ENCODE results near the gene AIG1.
"Not testable (repeated sequence)": the region's sequence is repeated elsewhere in the genome, so short reads cannot be mapped to it uniquely, and the experiment has no call there.

The AIG1 gene

DNA sequence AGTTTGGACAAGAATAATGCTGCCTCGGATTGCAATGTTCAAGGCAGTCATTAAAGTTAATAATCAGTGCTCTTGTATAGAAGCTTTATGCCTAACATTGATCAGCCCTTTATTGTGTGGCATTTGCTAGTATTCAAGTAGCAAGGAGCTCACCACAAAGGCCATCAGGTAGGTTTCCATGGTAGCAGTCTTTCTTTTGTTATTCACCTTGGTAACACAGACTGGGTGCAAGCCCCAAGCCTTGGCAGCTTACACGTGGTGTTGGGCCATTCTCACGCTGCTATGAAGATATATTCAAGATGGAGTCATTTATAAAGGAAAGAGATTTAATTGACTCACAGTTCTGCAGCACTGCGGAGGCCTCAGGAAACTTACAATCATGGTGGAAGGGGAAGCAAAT is 240.5 kb downstream of the AIG1 start:
- Histone ChIP-seq H3K4me1 (ENCODE audit: control insufficient read depth, insufficient read depth, low read length) (no peaks in the 10 kb centered on the region), H3K9me3 (ENCODE audit: control insufficient read depth, insufficient read depth, low read length) (no peaks in the 10 kb centered on the region)
- no CpG with 5 or more reads among the region's 4 CpGs for WGBS (ENCODE audit: insufficient coverage, insufficient read length)

DNA sequence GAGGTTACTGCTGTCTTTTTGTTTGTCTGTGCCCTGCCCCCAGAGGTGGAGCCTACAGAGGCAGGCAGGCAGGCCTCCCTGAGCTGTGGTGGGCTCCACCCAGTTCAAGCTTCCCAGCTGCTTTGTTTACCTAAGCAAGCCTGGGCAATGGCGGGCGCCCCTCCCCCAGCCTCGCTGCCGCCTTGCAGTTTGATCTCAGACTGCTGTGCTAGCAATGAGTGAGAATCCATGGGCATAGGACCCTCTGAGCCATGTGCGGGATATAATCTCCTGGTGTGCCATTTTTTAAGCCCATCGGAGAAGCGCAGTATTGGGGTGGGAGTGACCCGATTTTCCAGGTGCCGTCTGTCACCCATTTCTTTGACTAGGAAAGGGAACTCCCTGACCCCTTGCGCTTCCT is 247.1 kb downstream of the AIG1 start:
- H3K27ac ChIP-seq (ENCODE audit: low read length); H3K27me3 ChIP-seq (ENCODE audit: control insufficient read depth, insufficient read depth, low read length); H3K4me1 ChIP-seq (ENCODE audit: control insufficient read depth, insufficient read depth, low read length); H3K4me3 ChIP-seq (ENCODE audit: low read length); H3K9me3 ChIP-seq (ENCODE audit: control insufficient read depth, insufficient read depth, low read length); DNase-seq (ENCODE audit: low read depth, low spot score); H3K36me3 ChIP-seq (ENCODE audit: control insufficient read depth, insufficient read depth, low read length): not testable (repeated sequence)
- WGBS (ENCODE audit: insufficient coverage, insufficient read length) = no CpG with 5 or more reads among the region's 10 CpGs

More for the DNA sequence above, 240.5 kb downstream of the AIG1 start:
- DNase-seq (ENCODE audit: low read depth, low spot score) = no peak
- Histone ChIP-seq H3K4me3 (ENCODE audit: low read length) (no peak overlapping the region), H3K36me3 (ENCODE audit: control insufficient read depth, insufficient read depth, low read length) (no peaks in the 10 kb centered on the region), H3K27me3 (ENCODE audit: control insufficient read depth, insufficient read depth, low read length) (no peaks in the 10 kb centered on the region), H3K27ac (ENCODE audit: low read length) (no peak overlapping the region)

DNA sequence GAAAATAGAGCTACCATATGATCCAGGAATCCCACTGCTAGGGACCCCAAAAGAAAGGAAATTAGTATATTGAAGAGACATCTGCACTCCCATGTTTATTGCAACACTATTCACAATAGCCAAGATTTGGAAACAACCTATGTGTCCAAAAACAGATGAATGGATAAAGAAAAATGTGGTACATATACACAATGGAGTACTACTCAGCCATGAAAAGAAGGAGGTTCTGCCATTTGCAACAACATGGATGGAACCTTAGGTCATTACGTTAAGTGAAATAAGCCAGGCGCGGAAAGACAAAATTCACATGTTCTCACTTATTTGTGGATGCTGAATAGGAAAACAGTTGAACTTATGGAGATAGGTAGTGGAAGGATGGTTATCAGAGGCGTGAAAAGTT is 252.5 kb downstream of the AIG1 start:
- WGBS (ENCODE audit: insufficient coverage, insufficient read length) = 100% methylated on average over 1 of the region's 4 CpGs
- DNase-seq (ENCODE audit: low read depth, low spot score) = no peak
- no peaks in the 10 kb centered on the region for H3K4me1 ChIP-seq (ENCODE audit: control insufficient read depth, insufficient read depth, low read length)
- no peaks in the 10 kb centered on the region for H3K27me3 ChIP-seq (ENCODE audit: control insufficient read depth, insufficient read depth, low read length)
- no peaks in the 10 kb centered on the region for H3K36me3 ChIP-seq (ENCODE audit: control insufficient read depth, insufficient read depth, low read length)
- no peaks in the 10 kb centered on the region for H3K9me3 ChIP-seq (ENCODE audit: control insufficient read depth, insufficient read depth, low read length)
- H3K27ac ChIP-seq (ENCODE audit: low read length) = no peak overlapping the region
- H3K4me3 ChIP-seq (ENCODE audit: low read length) = no peak overlapping the region

DNA sequence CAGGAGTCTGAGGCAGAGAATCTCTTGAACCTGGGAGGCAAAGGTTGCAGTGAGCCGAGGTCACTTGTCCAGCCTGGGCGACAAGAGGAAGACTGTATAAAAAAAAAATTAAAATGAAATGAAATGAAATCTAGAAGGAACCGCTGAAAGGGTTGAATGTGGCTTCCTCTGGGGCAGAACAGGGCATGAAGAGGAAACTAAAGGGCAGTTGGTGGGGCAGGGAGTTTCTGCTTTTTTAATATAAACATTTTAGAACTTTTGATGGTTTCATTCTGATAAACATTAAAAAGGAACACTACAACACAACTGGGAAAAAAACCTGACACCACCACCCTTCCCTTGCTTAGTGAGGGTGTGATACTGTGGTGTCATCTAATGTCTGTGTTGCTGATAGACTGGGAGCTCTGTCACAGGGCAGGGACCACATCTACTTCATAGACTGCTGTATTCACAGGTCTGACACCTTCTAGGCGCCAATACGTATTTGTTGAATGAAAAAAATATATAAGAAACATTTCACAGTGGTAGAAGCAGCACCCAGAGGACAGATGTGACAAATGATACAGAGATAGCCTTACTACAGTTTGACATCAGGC is 260.9 kb downstream of the AIG1 start:
- no CpG with 5 or more reads among the region's 5 CpGs for WGBS (ENCODE audit: insufficient coverage, insufficient read length)
- H3K27ac ChIP-seq (ENCODE audit: low read length) = no peak overlapping the region
- no peak for DNase-seq (ENCODE audit: low read depth, low spot score)

GRCh38 chr6:143322386-143322785 is 261.7 kb downstream of the AIG1 start:
- WGBS (ENCODE audit: insufficient coverage, insufficient read length) = no CpG with 5 or more reads among the region's 4 CpGs
- no peaks in the 10 kb centered on the region for H3K9me3 ChIP-seq (ENCODE audit: control insufficient read depth, insufficient read depth, low read length)

More for the DNA sequence above, 260.9 kb downstream of the AIG1 start:
- H3K27me3 ChIP-seq (ENCODE audit: control insufficient read depth, insufficient read depth, low read length) = no peaks in the 10 kb centered on the region
- no peak overlapping the region for H3K4me3 ChIP-seq (ENCODE audit: low read length)
- no peaks in the 10 kb centered on the region for H3K4me1 ChIP-seq (ENCODE audit: control insufficient read depth, insufficient read depth, low read length)
- H3K9me3 ChIP-seq (ENCODE audit: control insufficient read depth, insufficient read depth, low read length) = no peaks in the 10 kb centered on the region
- no peaks in the 10 kb centered on the region for H3K36me3 ChIP-seq (ENCODE audit: control insufficient read depth, insufficient read depth, low read length)

GRCh38 chr6:143323729-143324470 is 263.2 kb downstream of the AIG1 start:
- no CpG with 5 or more reads among the region's 3 CpGs for WGBS (ENCODE audit: insufficient coverage, insufficient read length)
- no peak overlapping the region for H3K4me3 ChIP-seq (ENCODE audit: low read length)
- no peak overlapping the region for H3K27ac ChIP-seq (ENCODE audit: low read length)
- no peaks in the 10 kb centered on the region for H3K4me1 ChIP-seq (ENCODE audit: control insufficient read depth, insufficient read depth, low read length)
- no peaks in the 10 kb centered on the region for H3K36me3 ChIP-seq (ENCODE audit: control insufficient read depth, insufficient read depth, low read length)
- H3K27me3 ChIP-seq (ENCODE audit: control insufficient read depth, insufficient read depth, low read length) = no peaks in the 10 kb centered on the region
- H3K9me3 ChIP-seq (ENCODE audit: control insufficient read depth, insufficient read depth, low read length) = no peaks in the 10 kb centered on the region
- DNase-seq (ENCODE audit: low read depth, low spot score) = no peak

More at GRCh38 chr6:143322386-143322785, 261.7 kb downstream of the AIG1 start:
- Histone ChIP-seq H3K4me3 (ENCODE audit: low read length) (no peak overlapping the region), H3K27me3 (ENCODE audit: control insufficient read depth, insufficient read depth, low read length) (no peaks in the 10 kb centered on the region), H3K27ac (ENCODE audit: low read length) (no peak overlapping the region), H3K36me3 (ENCODE audit: control insufficient read depth, insufficient read depth, low read length) (no peaks in the 10 kb centered on the region), H3K4me1 (ENCODE audit: control insufficient read depth, insufficient read depth, low read length) (no peaks in the 10 kb centered on the region)
- no peak for DNase-seq (ENCODE audit: low read depth, low spot score)

GRCh38 chr6:143325379-143326140 is 264.9 kb downstream of the AIG1 start:
- H3K4me1 ChIP-seq (ENCODE audit: control insufficient read depth, insufficient read depth, low read length) = no peaks in the 10 kb centered on the region
- no peak for DNase-seq (ENCODE audit: low read depth, low spot score)
- H3K36me3 ChIP-seq (ENCODE audit: control insufficient read depth, insufficient read depth, low read length) = no peaks in the 10 kb centered on the region
- no peaks in the 10 kb centered on the region for H3K27me3 ChIP-seq (ENCODE audit: control insufficient read depth, insufficient read depth, low read length)
- no peak overlapping the region for H3K4me3 ChIP-seq (ENCODE audit: low read length)
- WGBS (ENCODE audit: insufficient coverage, insufficient read length) = no CpG with 5 or more reads among the region's 1 CpG
- H3K27ac ChIP-seq (ENCODE audit: low read length) = no peak overlapping the region
- no peaks in the 10 kb centered on the region for H3K9me3 ChIP-seq (ENCODE audit: control insufficient read depth, insufficient read depth, low read length)

GRCh38 chr6:143328876-143329275 is 268.2 kb downstream of the AIG1 start:
- H3K9me3 ChIP-seq (ENCODE audit: control insufficient read depth, insufficient read depth, low read length) = no peaks in the 10 kb centered on the region
- no peaks in the 10 kb centered on the region for H3K36me3 ChIP-seq (ENCODE audit: control insufficient read depth, insufficient read depth, low read length)
- no peak overlapping the region for H3K27ac ChIP-seq (ENCODE audit: low read length)
- no peak overlapping the region for H3K4me3 ChIP-seq (ENCODE audit: low read length)
- WGBS (ENCODE audit: insufficient coverage, insufficient read length) = no CpG with 5 or more reads among the region's 1 CpG
- no peaks in the 10 kb centered on the region for H3K4me1 ChIP-seq (ENCODE audit: control insufficient read depth, insufficient read depth, low read length)
- no peaks in the 10 kb centered on the region for H3K27me3 ChIP-seq (ENCODE audit: control insufficient read depth, insufficient read depth, low read length)
- DNase-seq (ENCODE audit: low read depth, low spot score) = no peak

DNA sequence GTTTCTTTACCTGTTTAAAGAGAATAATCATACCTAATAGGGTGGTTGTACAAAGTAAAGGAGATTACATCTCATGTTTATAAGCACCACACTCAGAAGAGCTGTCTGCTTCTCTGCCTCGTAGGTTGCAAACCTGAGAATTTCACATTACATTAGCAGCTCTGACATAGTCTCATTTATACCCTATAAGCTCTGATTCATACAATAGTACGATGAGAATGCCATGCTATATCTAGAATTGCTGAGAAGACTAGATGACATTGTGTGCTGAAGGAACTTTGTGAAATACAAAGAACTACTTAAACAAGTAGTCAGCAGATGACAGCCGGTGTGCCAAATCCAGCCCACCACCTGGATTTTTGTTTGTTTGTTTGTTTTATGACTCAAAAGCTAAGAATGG is 268.6 kb downstream of the AIG1 start:
- Histone ChIP-seq H3K9me3 (ENCODE audit: control insufficient read depth, insufficient read depth, low read length) (no peaks in the 10 kb centered on the region), H3K4me3 (ENCODE audit: low read length) (no peak overlapping the region), H3K27me3 (ENCODE audit: control insufficient read depth, insufficient read depth, low read length) (no peaks in the 10 kb centered on the region), H3K27ac (ENCODE audit: low read length) (no peak overlapping the region), H3K36me3 (ENCODE audit: control insufficient read depth, insufficient read depth, low read length) (no peaks in the 10 kb centered on the region), H3K4me1 (ENCODE audit: control insufficient read depth, insufficient read depth, low read length) (no peaks in the 10 kb centered on the region)
- DNase-seq (ENCODE audit: low read depth, low spot score) = no peak
- WGBS (ENCODE audit: insufficient coverage, insufficient read length) = no CpG with 5 or more reads among the region's 3 CpGs

DNA sequence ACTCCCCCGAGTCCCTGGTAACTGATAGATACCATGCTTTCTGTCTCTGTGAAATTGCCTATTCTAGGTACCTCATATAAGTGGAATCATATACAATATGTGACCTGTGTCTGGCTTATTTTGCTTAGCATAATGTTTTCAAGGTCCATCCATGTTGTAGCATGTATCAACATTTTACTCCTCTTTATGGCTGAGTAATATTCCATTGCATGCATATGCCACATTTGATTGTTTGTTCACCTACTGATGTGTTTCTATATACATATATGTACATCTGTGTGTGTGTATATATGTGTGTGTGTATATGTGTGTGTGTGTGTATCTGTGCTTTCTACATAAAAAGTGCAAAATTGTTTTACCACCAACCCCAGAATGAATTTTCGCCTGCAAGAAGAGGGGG is 270.7 kb downstream of the AIG1 start:
- no peak for DNase-seq (ENCODE audit: low read depth, low spot score)
- Histone ChIP-seq H3K4me1 (ENCODE audit: control insufficient read depth, insufficient read depth, low read length) (no peaks in the 10 kb centered on the region), H3K4me3 (ENCODE audit: low read length) (no peak overlapping the region), H3K9me3 (ENCODE audit: control insufficient read depth, insufficient read depth, low read length) (no peaks in the 10 kb centered on the region), H3K36me3 (ENCODE audit: control insufficient read depth, insufficient read depth, low read length) (no peaks in the 10 kb centered on the region), H3K27ac (ENCODE audit: low read length) (no peak overlapping the region), H3K27me3 (ENCODE audit: control insufficient read depth, insufficient read depth, low read length) (no peaks in the 10 kb centered on the region)
- 100% methylated on average over 1 of the region's 2 CpGs for WGBS (ENCODE audit: insufficient coverage, insufficient read length)

All from iPS DF 6.9 (cell line).